NCI-H1694 (cell line): ENCODE measurements around the gene TESMIN.

Experiments used
- DNase-seq: peaks from one replicate; lab custom pipeline; 2025; lab: John Stamatoyannopoulos, UW

TESMIN gene

DNA sequence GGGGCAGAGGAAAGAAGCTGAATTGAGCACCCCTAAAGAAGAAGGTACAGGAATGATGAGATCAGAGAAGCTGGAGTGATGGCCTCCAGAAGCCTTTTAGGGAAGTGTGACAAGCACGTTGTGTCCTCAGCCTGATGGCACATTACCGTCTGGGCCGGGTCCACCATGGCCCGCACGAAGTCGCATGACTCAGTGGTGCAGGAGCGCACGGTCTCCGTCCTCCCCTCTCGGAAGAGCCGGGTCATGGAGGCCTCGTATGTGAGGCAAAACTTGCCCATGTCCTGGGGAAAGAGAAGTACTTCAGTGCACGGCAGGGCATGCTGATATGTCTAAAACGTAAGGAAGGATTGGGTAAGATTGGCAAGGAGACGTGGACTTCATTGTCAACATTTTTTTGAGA is 11.2 kb upstream of the TESMIN start:
- DNase-seq: no peak

DNA sequence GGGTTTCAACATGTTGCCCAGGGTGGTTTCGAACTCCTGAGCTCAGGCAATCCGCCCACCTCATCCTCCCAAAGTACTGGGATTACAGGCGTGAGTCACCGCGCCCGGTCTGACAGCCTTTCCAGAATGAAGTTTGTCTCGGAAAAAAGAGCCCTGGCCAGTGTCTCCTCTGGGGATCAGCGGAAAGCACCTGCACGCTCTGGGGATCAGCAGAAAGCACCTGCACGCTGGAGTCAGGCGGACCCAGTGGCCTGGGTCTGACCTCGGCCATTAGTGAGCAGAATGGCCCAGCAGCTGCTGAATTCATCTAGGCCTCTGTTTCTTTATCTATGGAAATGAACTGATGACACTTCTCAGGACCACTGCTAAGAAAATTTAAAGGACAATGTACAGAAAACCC is 10.5 kb upstream of the TESMIN start:
- no peak for DNase-seq

- DNase-seq: no peak
These were observed 8.7 kb upstream of the TESMIN start for GRCh38 chr11:68759991-68760390.

GRCh38 chr11:68757711-68758110 is 6.4 kb upstream of the TESMIN start:
- no peak for DNase-seq

DNA sequence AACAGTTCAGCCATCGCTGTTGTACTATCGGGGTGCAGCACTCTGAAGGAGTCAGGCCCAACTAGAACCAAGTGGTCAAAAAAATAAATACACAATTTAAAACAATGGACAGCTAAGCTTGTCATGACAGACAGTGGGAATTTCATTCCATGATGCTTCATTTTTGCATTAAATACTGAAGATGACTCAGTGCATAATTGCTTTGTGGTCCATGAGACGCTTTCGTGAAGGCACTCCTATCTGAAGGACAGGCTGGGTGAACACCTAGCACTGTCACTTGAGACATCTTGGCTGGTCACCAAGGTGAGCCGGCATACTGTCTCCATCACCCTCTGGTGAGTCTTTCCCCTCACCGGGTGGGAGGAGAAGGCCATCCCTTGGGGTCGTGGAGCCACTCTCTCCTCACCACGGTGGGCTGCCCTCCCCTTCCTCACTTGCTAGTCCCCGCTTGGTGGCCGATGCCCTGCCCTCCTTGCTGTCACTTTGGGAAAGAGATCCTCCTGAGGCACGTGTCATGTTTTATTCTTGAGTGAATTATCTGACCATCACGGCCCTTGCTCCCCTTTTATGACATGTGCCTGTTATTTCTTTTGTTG is 4.9 kb upstream of the TESMIN start:
- DNase-seq: no peak

GRCh38 chr11:68753300-68753699 is 2.0 kb upstream of the TESMIN start:
- no peak for DNase-seq

- DNase-seq: no peak
These were observed 355 bp downstream of the TESMIN start for GRCh38 chr11:68751004-68751325.

GRCh38 chr11:68750195-68751003 is 921 bp downstream of the TESMIN start:
- no peak for DNase-seq

DNA sequence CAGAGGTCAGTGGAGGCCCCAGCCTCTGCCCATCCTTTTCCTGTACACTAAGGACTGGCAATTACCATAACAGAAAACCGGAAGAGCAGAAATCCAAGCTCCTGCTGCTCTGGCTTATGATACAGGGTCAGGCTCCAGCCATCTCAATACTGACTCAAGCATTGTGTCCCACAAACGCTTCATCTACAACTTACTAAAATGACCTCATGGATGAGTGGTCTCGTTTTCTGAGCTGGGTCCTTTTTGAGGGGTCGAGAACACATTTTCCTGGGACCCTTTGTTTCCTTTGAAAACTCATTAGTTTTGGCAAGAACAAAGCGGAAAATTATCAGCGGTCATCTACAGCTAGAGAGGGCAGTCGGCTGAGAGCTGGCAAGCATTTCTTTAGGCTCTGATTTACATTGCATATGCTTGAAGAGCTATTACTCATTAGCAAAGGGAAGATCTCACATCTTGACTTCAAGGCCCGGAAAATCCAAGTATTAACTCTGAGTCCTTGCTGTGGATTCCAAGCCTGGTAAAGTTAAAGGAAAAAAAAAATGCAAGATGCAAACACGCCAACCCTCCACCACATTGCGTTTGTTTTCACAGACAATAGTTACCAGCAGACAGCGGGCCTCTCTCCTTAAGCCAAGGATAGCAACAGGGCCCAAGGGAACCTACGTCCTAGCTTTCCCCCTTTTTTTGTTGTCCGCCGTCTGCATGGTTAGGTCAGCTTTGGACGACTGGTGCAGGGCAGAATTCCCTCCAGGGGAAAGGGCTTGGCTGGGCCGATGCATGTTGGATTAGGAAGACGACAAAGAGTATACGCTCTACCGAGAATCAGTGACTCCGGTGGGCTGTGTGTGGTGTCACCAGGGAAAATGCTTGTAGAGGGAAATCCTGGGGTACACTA is 1.8 kb downstream of the TESMIN start:
- no peak for DNase-seq

- no peak for DNase-seq
These were observed 3.3 kb downstream of the TESMIN start for GRCh38 chr11:68748061-68748460.

- DNase-seq: no peak
These were observed 7.8 kb downstream of the TESMIN start for GRCh38 chr11:68743539-68743938.

GRCh38 chr11:68741463-68741862 is 9.9 kb downstream of the TESMIN start:
- no peak for DNase-seq

GRCh38 chr11:68735646-68736045 is 15.7 kb downstream of the TESMIN start:
- DNase-seq: no peak

DNA sequence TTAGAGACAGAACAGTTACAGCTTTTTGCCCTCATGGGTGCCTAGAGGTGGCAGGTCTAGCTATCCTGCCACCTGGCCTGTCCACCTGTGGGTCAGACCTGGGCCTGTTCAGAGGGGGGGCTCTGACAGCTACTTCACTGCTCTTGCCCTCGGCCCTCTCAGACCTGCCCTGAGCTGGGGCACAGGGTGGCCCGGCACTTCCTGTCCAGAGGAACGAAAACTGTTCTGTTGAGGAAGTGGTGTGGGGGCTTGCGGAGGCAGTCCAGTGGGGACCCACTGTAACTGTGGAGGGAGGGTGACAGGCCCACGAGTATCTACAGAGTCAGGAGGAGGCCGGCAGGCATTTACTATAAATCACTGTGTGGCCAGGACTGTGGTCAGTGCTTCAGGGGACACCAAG is 16.2 kb downstream of the TESMIN start:
- no peak for DNase-seq

DNA sequence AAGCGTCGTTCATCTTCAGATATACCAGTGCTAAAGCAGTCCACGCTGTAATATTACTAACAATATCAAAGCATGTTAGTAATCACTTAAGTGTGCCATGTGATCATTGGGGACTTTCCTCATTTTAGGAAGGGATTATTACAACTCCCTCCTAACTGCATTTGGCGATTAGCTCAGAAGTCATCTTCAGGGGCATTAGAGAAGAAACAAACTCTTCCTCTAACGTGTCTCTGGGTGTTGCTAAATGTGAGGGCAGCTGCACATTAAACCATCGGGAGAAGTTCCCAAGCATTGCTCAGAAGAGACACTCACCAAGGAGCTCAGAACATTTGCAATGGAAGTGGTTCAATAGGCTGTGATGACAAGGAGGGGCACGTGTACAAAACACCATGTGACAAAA is 17.2 kb downstream of the TESMIN start:
- no peak for DNase-seq

GRCh38 chr11:68727783-68728182 is 23.5 kb downstream of the TESMIN start:
- DNase-seq: no peak

DNA sequence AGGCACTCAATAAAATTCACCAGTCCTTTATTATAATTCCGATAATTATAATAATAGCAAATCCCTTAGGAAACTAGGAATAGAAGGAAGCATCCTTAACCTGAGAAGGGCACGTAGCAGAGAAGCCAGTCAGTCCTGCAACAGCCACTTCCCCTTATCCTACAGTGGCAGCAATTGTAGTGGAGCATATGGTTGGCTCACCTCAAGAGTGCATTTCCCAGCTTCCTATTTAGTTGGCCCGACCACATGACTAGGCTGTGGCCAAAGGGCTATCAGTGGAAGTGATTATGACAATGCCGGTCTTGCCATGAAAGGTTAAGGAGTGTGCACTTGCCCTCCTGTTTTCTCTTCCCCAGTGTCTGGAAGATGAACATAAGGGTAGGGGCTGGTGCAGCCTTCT is 27.0 kb downstream of the TESMIN start:
- DNase-seq: no peak

- no peak for DNase-seq
These were observed 29.2 kb downstream of the TESMIN start for GRCh38 chr11:68722143-68722542.

- DNase-seq: no peak
These were observed 30.2 kb downstream of the TESMIN start for GRCh38 chr11:68721075-68721474.

DNA sequence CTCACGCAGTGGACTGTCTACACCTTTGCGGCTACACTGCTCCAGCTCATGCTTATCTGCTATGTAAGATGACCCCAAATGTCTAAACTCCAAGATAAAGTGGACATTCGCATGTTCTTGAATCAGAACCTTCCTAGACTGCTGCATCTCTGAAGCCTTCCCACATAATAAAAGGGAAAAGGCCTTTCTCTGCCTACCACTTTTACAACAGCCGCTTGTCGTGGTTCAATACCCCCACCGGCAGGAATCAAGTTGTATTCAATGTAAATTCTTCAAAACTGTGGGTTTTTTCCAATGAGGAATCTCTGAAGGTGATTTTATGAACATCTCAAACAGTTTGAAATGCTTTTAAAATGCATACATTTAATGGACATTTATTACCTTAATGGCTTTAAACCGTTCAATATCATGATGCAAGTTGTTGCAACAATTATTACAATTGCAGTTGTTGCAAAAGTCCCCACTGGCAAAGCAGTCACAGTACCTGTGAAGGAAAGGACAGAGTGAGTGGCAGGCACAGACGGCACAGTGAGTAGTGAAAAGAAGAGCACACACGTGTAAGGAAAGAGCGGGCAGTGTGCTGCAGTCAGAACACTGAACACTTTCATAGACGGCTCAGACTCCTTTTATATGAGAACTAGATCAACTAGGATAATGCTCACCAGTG is 35.7 kb downstream of the TESMIN start:
- no peak for DNase-seq

- DNase-seq: no peak
These were observed 37.1 kb downstream of the TESMIN start for GRCh38 chr11:68714060-68714856.

DNA sequence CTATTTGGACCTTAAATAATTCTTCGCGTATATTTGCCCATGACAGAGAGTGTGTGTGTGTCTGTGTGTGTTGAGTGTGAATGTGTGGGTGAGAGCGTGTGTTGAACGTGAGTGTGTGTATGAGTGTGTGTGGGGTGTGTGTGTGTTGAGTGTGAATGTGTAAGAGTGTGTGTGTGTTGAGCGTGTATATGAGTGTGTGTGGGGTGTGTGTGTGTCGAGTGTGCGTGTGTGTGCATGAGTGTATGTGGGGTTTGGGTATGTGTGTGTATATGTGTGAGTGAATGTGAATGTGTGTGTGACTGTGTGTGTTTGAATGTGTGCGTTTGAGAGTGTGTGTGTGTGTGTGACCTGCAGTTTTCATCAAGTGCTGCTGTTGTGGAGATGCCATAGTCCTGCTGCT is 40.2 kb downstream of the TESMIN start:
- no peak for DNase-seq
